PFSK-1 (cell line): Measurements from ENCODE around the gene HOXD11.

Source experiments
- FOXP2 ChIP-seq: optimal IDR thresholded peaks from 2 replicates; pipeline ENCODE3; 2011; ENCODE audit warnings: borderline replicate concordance, control low read depth, inconsistent platforms; ENCODE audit not compliant: insufficient read depth; ENCODE audit errors: extremely low read length, extremely low read depth
- POLR2AphosphoS5 ChIP-seq: IDR thresholded peaks from 2 replicates; pipeline ENCODE4 v1.6.1; 2012; ENCODE audit warnings: low read depth, mild to moderate bottlenecking, control low read depth, low read length, moderate library complexity
- REST ChIP-seq, 2 experiments: IDR thresholded peaks; 2 replicates each; pipeline versions ENCODE4 v1.6.1 to v1.8.0; 2011 to 2012; ENCODE audit warnings: low read depth in 2 of 2, low read length in 2 of 2, control low read depth in 1 of 2, inconsistent platforms in 1 of 2, mild to moderate bottlenecking in 1 of 2, moderate library complexity in 1 of 2; ENCODE audit not compliant: insufficient read depth in 1 of 2
- SIN3A ChIP-seq: IDR thresholded peaks from 2 replicates; pipeline ENCODE4 v1.6.1; 2012; ENCODE audit warnings: mild to moderate bottlenecking, low read length, moderate library complexity, borderline replicate concordance; ENCODE audit not compliant: insufficient read depth
- TAF1 ChIP-seq: IDR thresholded peaks from 2 replicates; pipeline ENCODE4 v1.6.1; 2012; ENCODE audit warnings: low read length, control low read depth, borderline replicate concordance; ENCODE audit not compliant: insufficient read depth

Gene HOXD11

GRCh38 chr2:176158855-176159662, 52.0 kb downstream of the HOXD11 start:
- TF ChIP-seq POLR2AphosphoS5 (no peak), FOXP2 (no peak), SIN3A (no peak), REST (IDR thresholded peaks at IDR 0.05; ENCODE audit: insufficient read depth in 1 of 2, low read depth in 2 of 2, low read length in 2 of 2) (no peak), TAF1 (no peak)
